MM.1S (cell line): ENCODE data around the gene SFRP5.

ENCODE experiments used
- DNase-seq: peaks from one replicate; pipeline ENCODE4 v3.0.0-alpha.2; 2015
- H2AFZ ChIP-seq: fragments of 300-600 bp; sonication (generic); 2 replicates; pipeline ENCODE4 v1.6.0; 2016; ENCODE audit warnings: antibody characterized with exemption, low read length
- H3F3A ChIP-seq: fragments of 300-600 bp; sonication (generic); 2 replicates; pipeline ENCODE4 v1.6.1; 2016; ENCODE audit warnings: mild to moderate bottlenecking, antibody characterized with exemption, low read length, moderate library complexity, mixed read lengths; ENCODE audit not compliant: insufficient read depth
- H3K27ac ChIP-seq: fragments of 300-600 bp; sonication (generic); 2 replicates; pipeline ENCODE4 v1.5.1; 2016; ENCODE audit warnings: mild to moderate bottlenecking, low read length
- H3K27me3 ChIP-seq: fragments of 300-600 bp; sonication (generic); replicated peaks from 2 replicates; pipeline ENCODE4 v1.6.0; 2016; ENCODE audit warnings: low read length; ENCODE audit not compliant: insufficient read depth
- H3K36me3 ChIP-seq: fragments of 300-600 bp; sonication (generic); replicated peaks from 2 replicates; pipeline ENCODE4 v1.6.1; 2016; ENCODE audit warnings: mild to moderate bottlenecking, low read length, mixed read lengths; ENCODE audit not compliant: insufficient read depth
- H3K4me1 ChIP-seq: fragments of 300-600 bp; sonication (generic); 2 replicates; pipeline ENCODE4 v1.6.1; 2016; ENCODE audit warnings: low read length, mixed read lengths
- H3K4me2 ChIP-seq: fragments of 300-600 bp; sonication (generic); 2 replicates; pipeline ENCODE4 v1.6.0; 2016; ENCODE audit warnings: low read depth, low read length
- H3K4me3 ChIP-seq: fragments of 300-600 bp; sonication (generic); 2 replicates; pipeline ENCODE4 v1.5.1; 2016; ENCODE audit warnings: low read length, mixed read lengths
- H3K79me2 ChIP-seq: fragments of 300-600 bp; sonication (generic); 2 replicates; pipeline ENCODE4 v1.6.1; 2016; ENCODE audit warnings: mixed run types, low read length, mixed read lengths
- H3K9ac ChIP-seq: fragments of 300-600 bp; sonication (generic); 2 replicates; pipeline ENCODE4 v1.6.1; 2016; ENCODE audit warnings: low read length, mixed read lengths
- H3K9me2 ChIP-seq: fragments of 300-600 bp; sonication (generic); replicated peaks from 2 replicates; pipeline ENCODE4 v1.6.1; 2016; ENCODE audit warnings: mild to moderate bottlenecking, low read length, mixed read lengths; ENCODE audit not compliant: insufficient read depth
- H3K9me3 ChIP-seq: fragments of 300-600 bp; sonication (generic); replicated peaks from 2 replicates; pipeline ENCODE4 v1.6.1; 2016; ENCODE audit warnings: mild to moderate bottlenecking, low read length, mixed read lengths; ENCODE audit not compliant: insufficient read depth
- H4K20me1 ChIP-seq: fragments of 300-600 bp; sonication (generic); 2 replicates; pipeline ENCODE4 v1.6.1; 2016; ENCODE audit warnings: mild to moderate bottlenecking, low read length, moderate library complexity, mixed read lengths; ENCODE audit not compliant: insufficient read depth
- CTCF ChIP-seq: fragments of 300-600 bp; sonication (generic); IDR thresholded peaks from 2 replicates; pipeline ENCODE4 v1.5.1; 2016; ENCODE audit warnings: antibody characterized with exemption, low read length, mixed read lengths
- EZH2 ChIP-seq: fragments of 300-600 bp; sonication (generic); optimal IDR thresholded peaks from 2 replicates; pipeline ENCODE3; 2017; ENCODE audit warnings: low read depth, mild to moderate bottlenecking, antibody characterized with exemption, low read length, mixed read lengths
- EZH2phosphoT487 ChIP-seq: fragments of 300-600 bp; sonication (generic); IDR thresholded peaks from 2 replicates; pipeline ENCODE4 v1.6.1; 2018; ENCODE audit warnings: antibody characterized with exemption, low read length

SFRP5 gene

GRCh38 chr10:97724341-97724941 lies 47.4 kb downstream of the SFRP5 start:
- H3K9me3 ChIP-seq, result no peaks in the 10 kb centered on the region
- no peak overlapping the region for H3K4me3 ChIP-seq
- H3K36me3 ChIP-seq, result no peaks in the 10 kb centered on the region
- no peaks in the 10 kb centered on the region for H3K79me2 ChIP-seq
- no peak overlapping the region for H3K4me2 ChIP-seq
- H3K27ac ChIP-seq, result no peak overlapping the region
- DNase-seq, result no peak
- H4K20me1 ChIP-seq, result no peaks in the 10 kb centered on the region
- H3K9me2 ChIP-seq, result no peaks in the 10 kb centered on the region
- H2AFZ ChIP-seq, result no peak overlapping the region
- no peak for TF ChIP-seq EZH2
- no peak for TF ChIP-seq EZH2phosphoT487
- no peak for TF ChIP-seq CTCF
- no peak overlapping the region for H3K9ac ChIP-seq
- no peaks in the 10 kb centered on the region for H3K4me1 ChIP-seq
- no peaks in the 10 kb centered on the region; the same call in 1 of the 2 replicates for H3K27me3 ChIP-seq
- H3F3A ChIP-seq, result no peaks in the 10 kb centered on the region

- Histone ChIP-seq H3K27ac (no peak overlapping the region), H3K4me1 (no peaks in the 10 kb centered on the region), H3K4me2 (no peak overlapping the region), H4K20me1 (no peaks in the 10 kb centered on the region), H3F3A (no peaks in the 10 kb centered on the region), H3K9me2 (no peaks in the 10 kb centered on the region), H3K4me3 (no peak overlapping the region), H3K9ac (no peak overlapping the region), H3K27me3 (no peaks in the 10 kb centered on the region; the same call in 1 of the 2 replicates), H3K79me2 (no peaks in the 10 kb centered on the region), H2AFZ (no peak overlapping the region), H3K36me3 (no peaks in the 10 kb centered on the region), H3K9me3 (no peaks in the 10 kb centered on the region)
- TF ChIP-seq EZH2 (no peak), EZH2phosphoT487 (no peak), CTCF (no peak)
- DNase-seq, result no peak
These were observed 48.8 kb downstream of the SFRP5 start for GRCh38 chr10:97723001-97723400.

GRCh38 chr10:97721871-97722780 lies 49.7 kb downstream of the SFRP5 start:
- Histone ChIP-seq H3K79me2 (no peaks in the 10 kb centered on the region), H3K9ac (no peak overlapping the region), H3K9me2 (no peaks in the 10 kb centered on the region), H3K36me3 (no peaks in the 10 kb centered on the region), H3K4me1 (no peaks in the 10 kb centered on the region), H3K27ac (no peak overlapping the region), H3K27me3 (no peaks in the 10 kb centered on the region; the same call in 1 of the 2 replicates), H3K9me3 (no peaks in the 10 kb centered on the region), H3F3A (no peaks in the 10 kb centered on the region), H2AFZ (no peak overlapping the region), H3K4me2 (no peak overlapping the region), H3K4me3 (no peak overlapping the region), H4K20me1 (no peaks in the 10 kb centered on the region)
- TF ChIP-seq CTCF (no peak), EZH2 (no peak), EZH2phosphoT487 (no peak)
- DNase-seq, result no peak
